ENCODE measurements around the gene SERPINC1.
"Not testable (repeated sequence)": the region's sequence is repeated elsewhere in the genome, so short reads cannot be mapped to it uniquely, and the experiment has no call there.

Gene SERPINC1

GRCh38 chr1:173917149-173917548, at the start of gene SERPINC1:
SERPINC1 (minus strand) TSS chr1:173917327; CDS start chr1:173917259, 68 bp downstream.
- no peaks in the 10 kb centered on the region for H3K36me3 ChIP-seq (ENCODE audit: insufficient read depth, low read length)
- no peak within 1 kb of the TSS for H3K27ac ChIP-seq (ENCODE audit: low read depth, low read length)
- no peaks in the 10 kb centered on the region for H3K4me1 ChIP-seq (ENCODE audit: insufficient read depth, low read length)
- H3K27me3 ChIP-seq (ENCODE audit: control insufficient read depth in 1 of 2, insufficient read depth in 2 of 2, low read length in 2 of 2): no peaks in the 10 kb centered on the region
- H3K4me3 ChIP-seq (ENCODE audit: low read depth in 1 of 2, low read length in 2 of 2): no peak within 1 kb of the TSS
- H3K9ac ChIP-seq (ENCODE audit: low read length): no peak within 1 kb of the TSS
- H3K9me3 ChIP-seq (ENCODE audit: low read length): no peaks in the 10 kb centered on the region

- H3K9ac ChIP-seq (ENCODE audit: low read length); H3K9me3 ChIP-seq (ENCODE audit: low read length); H3K4me3 ChIP-seq (ENCODE audit: low read depth in 1 of 2, low read length in 2 of 2); H3K27me3 ChIP-seq (ENCODE audit: control insufficient read depth in 1 of 2, insufficient read depth in 2 of 2, low read length in 2 of 2); H3K4me1 ChIP-seq (ENCODE audit: insufficient read depth, low read length); H3K27ac ChIP-seq (ENCODE audit: low read depth, low read length): not testable (repeated sequence)
- H3K36me3 ChIP-seq (ENCODE audit: insufficient read depth, low read length): peaks cover 49% of the 10 kb centered on the region
These were observed 48.8 kb upstream of the SERPINC1 start for GRCh38 chr1:173965896-173966295.

- peaks cover 59% of the 10 kb centered on the region for H3K36me3 ChIP-seq (ENCODE audit: insufficient read depth, low read length)
- H3K4me1 ChIP-seq (ENCODE audit: insufficient read depth, low read length): no peaks in the 10 kb centered on the region
- no peak overlapping the region for H3K4me3 ChIP-seq (ENCODE audit: low read depth in 1 of 2, low read length in 2 of 2)
- no peaks in the 10 kb centered on the region for H3K27me3 ChIP-seq (ENCODE audit: control insufficient read depth in 1 of 2, insufficient read depth in 2 of 2, low read length in 2 of 2)
- no peak overlapping the region for H3K27ac ChIP-seq (ENCODE audit: low read depth, low read length)
- no peaks in the 10 kb centered on the region for H3K9me3 ChIP-seq (ENCODE audit: low read length)
- no peak overlapping the region for H3K9ac ChIP-seq (ENCODE audit: low read length)
These were observed 46.4 kb upstream of the SERPINC1 start for GRCh38 chr1:173963477-173963876.

GRCh38 chr1:173960625-173961024, 43.5 kb upstream of the SERPINC1 start:
- Histone ChIP-seq H3K9ac (ENCODE audit: low read length) (no peak overlapping the region), H3K4me3 (ENCODE audit: low read depth in 1 of 2, low read length in 2 of 2) (no peak overlapping the region), H3K27me3 (ENCODE audit: control insufficient read depth in 1 of 2, insufficient read depth in 2 of 2, low read length in 2 of 2) (no peaks in the 10 kb centered on the region), H3K36me3 (ENCODE audit: insufficient read depth, low read length) (peaks cover 51% of the 10 kb centered on the region), H3K27ac (ENCODE audit: low read depth, low read length) (no peak overlapping the region), H3K9me3 (ENCODE audit: low read length) (no peaks in the 10 kb centered on the region), H3K4me1 (ENCODE audit: insufficient read depth, low read length) (no peaks in the 10 kb centered on the region)

GRCh38 chr1:173954179-173954578, 37.1 kb upstream of the SERPINC1 start:
- Histone ChIP-seq H3K27ac (ENCODE audit: low read depth, low read length) (no peak overlapping the region), H3K9me3 (ENCODE audit: low read length) (no peaks in the 10 kb centered on the region), H3K36me3 (ENCODE audit: insufficient read depth, low read length) (peaks cover 32% of the 10 kb centered on the region), H3K9ac (ENCODE audit: low read length) (no peak overlapping the region), H3K27me3 (ENCODE audit: control insufficient read depth in 1 of 2, insufficient read depth in 2 of 2, low read length in 2 of 2) (no peaks in the 10 kb centered on the region), H3K4me3 (ENCODE audit: low read depth in 1 of 2, low read length in 2 of 2) (no peak overlapping the region), H3K4me1 (ENCODE audit: insufficient read depth, low read length) (no peaks in the 10 kb centered on the region)

- no peak overlapping the region for H3K27ac ChIP-seq (ENCODE audit: low read depth, low read length)
- H3K36me3 ChIP-seq (ENCODE audit: insufficient read depth, low read length): peaks cover 62% of the 10 kb centered on the region
- H3K27me3 ChIP-seq (ENCODE audit: control insufficient read depth in 1 of 2, insufficient read depth in 2 of 2, low read length in 2 of 2): no peaks in the 10 kb centered on the region
These were observed 31.5 kb upstream of the SERPINC1 start for GRCh38 chr1:173948594-173948993.

GRCh38 chr1:173946380-173946921, 29.3 kb upstream of the SERPINC1 start:
- no peak overlapping the region for H3K9ac ChIP-seq (ENCODE audit: low read length)
- no peaks in the 10 kb centered on the region for H3K27me3 ChIP-seq (ENCODE audit: control insufficient read depth in 1 of 2, insufficient read depth in 2 of 2, low read length in 2 of 2)
- H3K4me3 ChIP-seq (ENCODE audit: low read depth in 1 of 2, low read length in 2 of 2): no peak overlapping the region
- no peak overlapping the region for H3K27ac ChIP-seq (ENCODE audit: low read depth, low read length)
- H3K9me3 ChIP-seq (ENCODE audit: low read length): no peaks in the 10 kb centered on the region
- no peaks in the 10 kb centered on the region for H3K4me1 ChIP-seq (ENCODE audit: insufficient read depth, low read length)
- H3K36me3 ChIP-seq (ENCODE audit: insufficient read depth, low read length): peaks cover 74% of the 10 kb centered on the region

More at GRCh38 chr1:173948594-173948993, 31.5 kb upstream of the SERPINC1 start:
- H3K4me1 ChIP-seq (ENCODE audit: insufficient read depth, low read length): no peaks in the 10 kb centered on the region
- H3K9me3 ChIP-seq (ENCODE audit: low read length): no peaks in the 10 kb centered on the region
- H3K4me3 ChIP-seq (ENCODE audit: low read depth in 1 of 2, low read length in 2 of 2): no peak overlapping the region
- no peak overlapping the region for H3K9ac ChIP-seq (ENCODE audit: low read length)

- Histone ChIP-seq H3K9ac (ENCODE audit: low read length) (no peak overlapping the region), H3K36me3 (ENCODE audit: insufficient read depth, low read length) (peaks cover 32% of the 10 kb centered on the region), H3K4me1 (ENCODE audit: insufficient read depth, low read length) (no peaks in the 10 kb centered on the region), H3K9me3 (ENCODE audit: low read length) (no peaks in the 10 kb centered on the region), H3K4me3 (ENCODE audit: low read depth in 1 of 2, low read length in 2 of 2) (no peak overlapping the region), H3K27me3 (ENCODE audit: control insufficient read depth in 1 of 2, insufficient read depth in 2 of 2, low read length in 2 of 2) (no peaks in the 10 kb centered on the region), H3K27ac (ENCODE audit: low read depth, low read length) (no peak overlapping the region)
These were observed 19.9 kb upstream of the SERPINC1 start for GRCh38 chr1:173937062-173937461.

GRCh38 chr1:173934440-173934839, 17.3 kb upstream of the SERPINC1 start:
- H3K36me3 ChIP-seq (ENCODE audit: insufficient read depth, low read length): peaks cover 17% of the 10 kb centered on the region
- no peaks in the 10 kb centered on the region for H3K9me3 ChIP-seq (ENCODE audit: low read length)
- no peak overlapping the region for H3K9ac ChIP-seq (ENCODE audit: low read length)
- no peak overlapping the region for H3K27ac ChIP-seq (ENCODE audit: low read depth, low read length)
- H3K27me3 ChIP-seq (ENCODE audit: control insufficient read depth in 1 of 2, insufficient read depth in 2 of 2, low read length in 2 of 2): no peaks in the 10 kb centered on the region
- H3K4me1 ChIP-seq (ENCODE audit: insufficient read depth, low read length): no peaks in the 10 kb centered on the region
- H3K4me3 ChIP-seq (ENCODE audit: low read depth in 1 of 2, low read length in 2 of 2): no peak overlapping the region

GRCh38 chr1:173930541-173930940, 13.4 kb upstream of the SERPINC1 start:
- not testable (repeated sequence) for H3K27me3 ChIP-seq (ENCODE audit: control insufficient read depth in 1 of 2, insufficient read depth in 2 of 2, low read length in 2 of 2); H3K9me3 ChIP-seq (ENCODE audit: low read length); H3K9ac ChIP-seq (ENCODE audit: low read length); H3K4me3 ChIP-seq (ENCODE audit: low read depth in 1 of 2, low read length in 2 of 2); H3K4me1 ChIP-seq (ENCODE audit: insufficient read depth, low read length); H3K27ac ChIP-seq (ENCODE audit: low read depth, low read length)
- peaks cover 11% of the 10 kb centered on the region for H3K36me3 ChIP-seq (ENCODE audit: insufficient read depth, low read length)

- H3K36me3 ChIP-seq (ENCODE audit: insufficient read depth, low read length): no peaks in the 10 kb centered on the region
- no peaks in the 10 kb centered on the region for H3K4me1 ChIP-seq (ENCODE audit: insufficient read depth, low read length)
- H3K4me3 ChIP-seq (ENCODE audit: low read depth in 1 of 2, low read length in 2 of 2): no peak overlapping the region
- no peaks in the 10 kb centered on the region for H3K9me3 ChIP-seq (ENCODE audit: low read length)
- no peak overlapping the region for H3K27ac ChIP-seq (ENCODE audit: low read depth, low read length)
- no peaks in the 10 kb centered on the region for H3K27me3 ChIP-seq (ENCODE audit: control insufficient read depth in 1 of 2, insufficient read depth in 2 of 2, low read length in 2 of 2)
- no peak overlapping the region for H3K9ac ChIP-seq (ENCODE audit: low read length)
These were observed 8.4 kb upstream of the SERPINC1 start for GRCh38 chr1:173925306-173926242.
